ENCODE measurements around the gene SRP54.

The SRP54 gene

GRCh38 chr14:35020713-35021112, 37.9 kb downstream of the SRP54 start:
- Histone ChIP-seq H3K9me3 (ENCODE audit: control insufficient read depth, insufficient read depth, low read depth, low read length) (no peaks in the 10 kb centered on the region), H3K4me1 (ENCODE audit: control insufficient read depth, insufficient read depth, low read length) (no peaks in the 10 kb centered on the region), H3K27ac (ENCODE audit: extremely low read depth, low read depth, low read length) (no peak overlapping the region), H3K36me3 (ENCODE audit: control insufficient read depth in 2 of 2, insufficient read depth in 1 of 2, low read length in 2 of 2) (peaks cover 72 to 76% of the 10 kb centered on the region in 2 experiments), H3K4me3 (ENCODE audit: low read depth, low read length) (no peak overlapping the region)
- POLR2A ChIA-PET = no interaction called here
- CTCF ChIA-PET = interaction anchor here (1.0 kb wide), 1 partner anchor 11 kb away, joined by 3 read pairs; no protein-coding TSS in a partner anchor
- no peak for TF ChIP-seq ZNF433 (tag by site-specific recombination; IDR thresholded peaks at IDR 0.05; ENCODE audit: low read depth)
- no peak for TF ChIP-seq KLF9 (tag by site-specific recombination; IDR thresholded peaks at IDR 0.05; ENCODE audit: low read depth)
- TF ChIP-seq, protein P1, sequence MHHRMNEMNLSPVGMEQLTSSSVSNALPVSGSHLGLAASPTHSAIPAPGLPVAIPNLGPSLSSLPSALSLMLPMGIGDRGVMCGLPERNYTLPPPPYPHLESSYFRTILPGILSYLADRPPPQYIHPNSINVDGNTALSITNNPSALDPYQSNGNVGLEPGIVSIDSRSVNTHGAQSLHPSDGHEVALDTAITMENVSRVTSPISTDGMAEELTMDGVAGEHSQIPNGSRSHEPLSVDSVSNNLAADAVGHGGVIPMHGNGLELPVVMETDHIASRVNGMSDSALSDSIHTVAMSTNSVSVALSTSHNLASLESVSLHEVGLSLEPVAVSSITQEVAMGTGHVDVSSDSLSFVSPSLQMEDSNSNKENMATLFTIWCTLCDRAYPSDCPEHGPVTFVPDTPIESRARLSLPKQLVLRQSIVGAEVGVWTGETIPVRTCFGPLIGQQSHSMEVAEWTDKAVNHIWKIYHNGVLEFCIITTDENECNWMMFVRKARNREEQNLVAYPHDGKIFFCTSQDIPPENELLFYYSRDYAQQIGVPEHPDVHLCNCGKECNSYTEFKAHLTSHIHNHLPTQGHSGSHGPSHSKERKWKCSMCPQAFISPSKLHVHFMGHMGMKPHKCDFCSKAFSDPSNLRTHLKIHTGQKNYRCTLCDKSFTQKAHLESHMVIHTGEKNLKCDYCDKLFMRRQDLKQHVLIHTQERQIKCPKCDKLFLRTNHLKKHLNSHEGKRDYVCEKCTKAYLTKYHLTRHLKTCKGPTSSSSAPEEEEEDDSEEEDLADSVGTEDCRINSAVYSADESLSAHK (tag by site-specific recombination; IDR thresholded peaks at IDR 0.05) = no peak
- no peak for TF ChIP-seq ZNF571 (tag by site-specific recombination; IDR thresholded peaks at IDR 0.05)
- no peak for TF ChIP-seq ZNF121 (tag by site-specific recombination; IDR thresholded peaks at IDR 0.05)
- TF ChIP-seq CTCF (tag by site-specific recombination; IDR thresholded peaks at IDR 0.05) = no peak
- TF ChIP-seq OSR2 (tag by site-specific recombination; IDR thresholded peaks at IDR 0.05) = no peak
- no peak for TF ChIP-seq ZNF23 (tag by site-specific recombination; IDR thresholded peaks at IDR 0.05; ENCODE audit: borderline replicate concordance)
- no peak for TF ChIP-seq ZNF10 (tag by site-specific recombination; IDR thresholded peaks at IDR 0.05)
- no peak for TF ChIP-seq ZNF221 (tag by site-specific recombination; IDR thresholded peaks at IDR 0.05; ENCODE audit: borderline replicate concordance)
- TF ChIP-seq ZNF580 (tag by site-specific recombination; IDR thresholded peaks at IDR 0.05) = no peak
- TF ChIP-seq ZNF157 (tag by site-specific recombination; IDR thresholded peaks at IDR 0.05) = no peak
- TF ChIP-seq ZNF521 (tag by site-specific recombination; IDR thresholded peaks at IDR 0.05) = no peak
- no peak for TF ChIP-seq KLF8 (tag by site-specific recombination; IDR thresholded peaks at IDR 0.05)
- no peak for TF ChIP-seq SCRT2 (tag by site-specific recombination; IDR thresholded peaks at IDR 0.05)
- no peak for TF ChIP-seq ZNF544 (tag by site-specific recombination; IDR thresholded peaks at IDR 0.05)

- Histone ChIP-seq H3K36me3 (ENCODE audit: control insufficient read depth in 2 of 2, insufficient read depth in 1 of 2, low read length in 2 of 2) (peaks cover 56 to 78% of the 10 kb centered on the region in 2 experiments), H3K4me1 (ENCODE audit: control insufficient read depth, insufficient read depth, low read length) (no peaks in the 10 kb centered on the region), H3K9me3 (ENCODE audit: control insufficient read depth, insufficient read depth, low read depth, low read length) (no peaks in the 10 kb centered on the region), H3K27ac (ENCODE audit: extremely low read depth, low read depth, low read length) (no peak overlapping the region), H3K4me3 (ENCODE audit: low read depth, low read length) (no peak overlapping the region)
- CTCF ChIA-PET = no interaction called here
- peak; percentile 92 for TF ChIP-seq ZNF664 (tag by site-specific recombination; IDR thresholded peaks at IDR 0.05)
- no peak for TF ChIP-seq ZBTB26 (tag by site-specific recombination; optimal IDR thresholded peaks at IDR 0.05)
- POLR2A ChIA-PET = no interaction called here
These were observed 45.6 kb downstream of the SRP54 start for GRCh38 chr14:35028435-35028834.
